Chondrocyte (in vitro differentiated cells): ENCODE measurements around the gene ZNF135. TPM values are rescaled to one million over a fixed set of nuclear protein-coding genes. Genes with fewer than 3 reads are reported as not detected.
A peak's percentile ranks its signal among the peaks of the same experiment; 100 is the strongest.

Experiments used
- DNase-seq: peaks from one replicate; pipeline ENCODE4 v3.0.0; 2021; ENCODE audit warnings: mixed read lengths, low spot score
- H3K27ac Mint-ChIP-seq: one replicate; pipeline ENCODE4 v1.8.0; 2021; ENCODE audit warnings: mild to moderate bottlenecking, moderate library complexity, mixed read lengths; ENCODE audit not compliant: unreplicated experiment
- H3K27me3 Mint-ChIP-seq: 2 replicates; pipeline ENCODE4 v1.8.0; 2021; ENCODE audit warnings: low read depth, mixed read lengths
- H3K36me3 Mint-ChIP-seq: 2 replicates; pipeline ENCODE4 v1.8.0; 2021; ENCODE audit warnings: low read depth, mixed read lengths
- H3K4me1 Mint-ChIP-seq: 2 replicates; pipeline ENCODE4 v1.8.0; 2021; ENCODE audit warnings: low read depth, mild to moderate bottlenecking, mixed read lengths
- H3K4me3 Mint-ChIP-seq: one replicate; pipeline ENCODE4 v1.8.0; 2021; ENCODE audit warnings: mild to moderate bottlenecking, moderate library complexity, mixed read lengths; ENCODE audit not compliant: unreplicated experiment
- H3K9me3 Mint-ChIP-seq: 2 replicates; pipeline ENCODE4 v1.8.0; 2021; ENCODE audit warnings: low read depth, mixed read lengths
- total RNA-seq: library from RNA; stranded (reverse); gene quantifications from 3 replicates; pipeline ENCODE4 v1.2.1, GENCODE V29; 2021
- TF ChIP-seq, protein P1 (sequence below): fragments of 200-600 bp; sonication (generic); IDR thresholded peaks from 2 replicates; pipeline ENCODE4 v1.5.0; 2021; ENCODE audit warnings: antibody characterized with exemption, mild to moderate bottlenecking, moderate library complexity

The ZNF135 gene
- total RNA-seq, 1 donor from 2014 or later, result 4.9 TPM

GRCh38 chr19:58042495-58043340 is 16.4 kb upstream of the ZNF135 start:
- Mint-ChIP-seq H3K9me3 (peaks cover 25% of the 10 kb centered on the region), H3K4me1 (no peaks in the 10 kb centered on the region), H3K27me3 (no peaks in the 10 kb centered on the region), H3K36me3 (peaks cover 1% of the 10 kb centered on the region), H3K27ac (peak overlapping the region; percentile 54), H3K4me3 (no peak overlapping the region)
- no peak for DNase-seq
- TF ChIP-seq, protein P1, sequence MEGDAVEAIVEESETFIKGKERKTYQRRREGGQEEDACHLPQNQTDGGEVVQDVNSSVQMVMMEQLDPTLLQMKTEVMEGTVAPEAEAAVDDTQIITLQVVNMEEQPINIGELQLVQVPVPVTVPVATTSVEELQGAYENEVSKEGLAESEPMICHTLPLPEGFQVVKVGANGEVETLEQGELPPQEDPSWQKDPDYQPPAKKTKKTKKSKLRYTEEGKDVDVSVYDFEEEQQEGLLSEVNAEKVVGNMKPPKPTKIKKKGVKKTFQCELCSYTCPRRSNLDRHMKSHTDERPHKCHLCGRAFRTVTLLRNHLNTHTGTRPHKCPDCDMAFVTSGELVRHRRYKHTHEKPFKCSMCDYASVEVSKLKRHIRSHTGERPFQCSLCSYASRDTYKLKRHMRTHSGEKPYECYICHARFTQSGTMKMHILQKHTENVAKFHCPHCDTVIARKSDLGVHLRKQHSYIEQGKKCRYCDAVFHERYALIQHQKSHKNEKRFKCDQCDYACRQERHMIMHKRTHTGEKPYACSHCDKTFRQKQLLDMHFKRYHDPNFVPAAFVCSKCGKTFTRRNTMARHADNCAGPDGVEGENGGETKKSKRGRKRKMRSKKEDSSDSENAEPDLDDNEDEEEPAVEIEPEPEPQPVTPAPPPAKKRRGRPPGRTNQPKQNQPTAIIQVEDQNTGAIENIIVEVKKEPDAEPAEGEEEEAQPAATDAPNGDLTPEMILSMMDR, result no peak

- Mint-ChIP-seq H3K36me3 (peaks cover 3% of the 10 kb centered on the region), H3K27me3 (no peaks in the 10 kb centered on the region), H3K4me3 (no peak overlapping the region), H3K9me3 (peaks cover 33% of the 10 kb centered on the region), H3K4me1 (no peaks in the 10 kb centered on the region), H3K27ac (no peak overlapping the region)
- TF ChIP-seq, protein P1, result no peak
- no peak for DNase-seq
Observed at GRCh38 chr19:58044391-58044790, 14.7 kb upstream of the ZNF135 start.

- no peak overlapping the region for H3K4me3 Mint-ChIP-seq
- H3K27me3 Mint-ChIP-seq, result no peaks in the 10 kb centered on the region
- H3K27ac Mint-ChIP-seq, result no peak overlapping the region
- DNase-seq, result no peak
- H3K4me1 Mint-ChIP-seq, result no peaks in the 10 kb centered on the region
- H3K9me3 Mint-ChIP-seq, result peaks cover 37% of the 10 kb centered on the region
- H3K36me3 Mint-ChIP-seq, result peaks cover 3% of the 10 kb centered on the region
- TF ChIP-seq, protein P1, result no peak
Observed at GRCh38 chr19:58044886-58045285, 14.2 kb upstream of the ZNF135 start.

DNA sequence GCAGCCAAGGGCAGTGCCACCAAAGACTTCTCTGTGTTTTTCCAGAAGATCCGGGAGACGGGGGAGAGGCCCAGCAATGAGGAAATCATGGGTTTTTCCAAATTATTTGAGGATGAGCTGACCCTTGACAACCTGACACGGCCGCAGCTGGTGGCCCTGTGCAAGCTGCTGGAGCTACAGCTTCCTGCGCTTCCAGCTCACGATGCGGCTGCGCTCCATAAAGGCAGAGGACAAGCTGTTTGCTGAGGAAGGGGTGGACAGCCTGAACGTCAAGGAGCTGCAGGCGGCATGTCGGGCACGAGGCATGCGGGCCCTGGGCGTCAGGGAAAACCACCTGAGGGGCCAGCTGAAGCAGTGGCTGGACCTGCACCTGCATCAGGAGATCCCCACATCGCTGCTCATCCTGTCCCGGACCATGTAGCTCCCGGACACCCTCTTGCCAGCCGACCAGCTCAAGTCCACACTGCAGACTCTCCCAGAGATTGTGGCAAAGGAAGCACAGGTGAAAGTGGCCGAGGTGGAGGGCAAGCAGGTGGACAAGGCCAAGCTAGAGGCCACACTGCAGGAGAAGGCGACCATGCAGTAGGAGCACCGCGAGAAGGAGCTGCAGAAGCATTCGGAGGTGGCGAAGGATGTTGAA is 13.6 kb upstream of the ZNF135 start:
- DNase-seq, result no peak
- H3K9me3 Mint-ChIP-seq, result peaks cover 39% of the 10 kb centered on the region
- peaks cover 3% of the 10 kb centered on the region for H3K36me3 Mint-ChIP-seq

GRCh38 chr19:58046856-58047255 is 12.2 kb upstream of the ZNF135 start:
- H3K36me3 Mint-ChIP-seq, result peaks cover 3% of the 10 kb centered on the region
- TF ChIP-seq, protein P1, result no peak
- H3K4me1 Mint-ChIP-seq, result no peaks in the 10 kb centered on the region
- no peak overlapping the region for H3K27ac Mint-ChIP-seq
- H3K4me3 Mint-ChIP-seq, result no peak overlapping the region
- peaks cover 44% of the 10 kb centered on the region for H3K9me3 Mint-ChIP-seq
- DNase-seq, result no peak
- H3K27me3 Mint-ChIP-seq, result no peaks in the 10 kb centered on the region

More for the DNA sequence above, 13.6 kb upstream of the ZNF135 start:
- Mint-ChIP-seq H3K27me3 (no peaks in the 10 kb centered on the region), H3K4me1 (no peaks in the 10 kb centered on the region), H3K27ac (no peak overlapping the region), H3K4me3 (no peak overlapping the region)
- TF ChIP-seq, protein P1, result no peak
